Measurements from ENCODE around the gene GGNBP2.

- TF ChIP-seq EZH2 (IDR thresholded peaks at IDR 0.05; ENCODE audit: insufficient read depth, poor library complexity, severe bottlenecking) (no peak), EZH2phosphoT487 (IDR thresholded peaks at IDR 0.05; ENCODE audit: insufficient read depth, low read depth) (no peak)
Measured at GRCh38 chr17:36542755-36543154, 2.0 kb upstream of the GGNBP2 start.
